ENCODE results near the gene AHCYL2.

- no peak for TF ChIP-seq POLR2AphosphoS5 (IDR thresholded peaks at IDR 0.05; ENCODE audit: borderline replicate concordance, low read depth, low read length)
- no peak for TF ChIP-seq EZH2 (IDR thresholded peaks at IDR 0.05)
Measured at GRCh38 chr7:129466796-129467195, 242.0 kb downstream of the AHCYL2 start.

Measured in SK-N-MC (cell line).